Activated effector memory CD4-positive, alpha-beta T cell treated with Interleukin-2 at 50 U/mL for 16 hours (primary cell): Measurements from ENCODE around the gene LRRC8B.
A peak's percentile ranks its signal among the peaks of the same experiment; 100 is the strongest.
"Not testable (repeated sequence)": the region's sequence is repeated elsewhere in the genome, so short reads cannot be mapped to it uniquely, and the experiment has no call there.

Experiments
- DNase-seq: peaks from one replicate; pipeline ENCODE4 v3.0.0-alpha.2; 2020

The LRRC8B gene

GRCh38 chr1:89525169-89525855, 683 bp downstream of the LRRC8B start:
- peak; percentile 16 for DNase-seq

GRCh38 chr1:89527256-89527655, 2.6 kb downstream of the LRRC8B start:
- no peak for DNase-seq

- no peak for DNase-seq
Observed at GRCh38 chr1:89527750-89528381, 3.2 kb downstream of the LRRC8B start.

- DNase-seq, result no peak
Observed at GRCh38 chr1:89528382-89528780, 3.8 kb downstream of the LRRC8B start.

- DNase-seq, result no peak
Observed at GRCh38 chr1:89529196-89529595, 4.6 kb downstream of the LRRC8B start.

GRCh38 chr1:89530444-89531089, 5.9 kb downstream of the LRRC8B start:
- no peak for DNase-seq

GRCh38 chr1:89531480-89532139, 7.0 kb downstream of the LRRC8B start:
- DNase-seq, result no peak

- no peak for DNase-seq
Observed at GRCh38 chr1:89532228-89532627, 7.6 kb downstream of the LRRC8B start.

GRCh38 chr1:89532866-89533265, 8.2 kb downstream of the LRRC8B start:
- DNase-seq, result no peak

- DNase-seq, result no peak
Observed at GRCh38 chr1:89535537-89535936, 10.9 kb downstream of the LRRC8B start.

- DNase-seq, result no peak
Observed at GRCh38 chr1:89536555-89537341, 12.1 kb downstream of the LRRC8B start.

- DNase-seq, result no peak
Observed at GRCh38 chr1:89538361-89538760, 13.7 kb downstream of the LRRC8B start.

- no peak for DNase-seq
Observed at GRCh38 chr1:89539128-89539527, 14.5 kb downstream of the LRRC8B start.

- DNase-seq, result no peak
Observed at GRCh38 chr1:89540406-89540970, 15.9 kb downstream of the LRRC8B start.

- DNase-seq, result no peak
Observed at GRCh38 chr1:89542345-89542744, 17.7 kb downstream of the LRRC8B start.

GRCh38 chr1:89543632-89544031, 19.0 kb downstream of the LRRC8B start:
- DNase-seq, result not testable (repeated sequence)

- no peak for DNase-seq
Observed at GRCh38 chr1:89545264-89546038, 20.8 kb downstream of the LRRC8B start.

GRCh38 chr1:89546082-89546889, 21.7 kb downstream of the LRRC8B start:
- no peak for DNase-seq

GRCh38 chr1:89546934-89547562, 22.4 kb downstream of the LRRC8B start:
- no peak for DNase-seq

- DNase-seq, result no peak
Observed at GRCh38 chr1:89547563-89548116, 23.0 kb downstream of the LRRC8B start.
